Measurements from ENCODE around the gene PDE2A.
"Not testable (repeated sequence)": the region's sequence is repeated elsewhere in the genome, so short reads cannot be mapped to it uniquely, and the experiment has no call there.

The PDE2A gene

GRCh38 chr11:72574548-72575460 is 99.4 kb downstream of the PDE2A start:
- FAIRE-seq (no peak), DNase-seq (ENCODE audit: insufficient read length) (peak; percentile 2)
- TF ChIP-seq POLR2A (IDR thresholded peaks at IDR 0.05; ENCODE audit: low read depth, low read length) (no peak), POLR2AphosphoS5 (IDR thresholded peaks at IDR 0.05; ENCODE audit: low read depth, low read length) (no peak), TAF1 (IDR thresholded peaks at IDR 0.05; ENCODE audit: borderline replicate concordance, low read depth, low read length) (no peak)

- DNase-seq (ENCODE audit: insufficient read length) = peak; percentile 1
- FAIRE-seq = no peak
- TF ChIP-seq POLR2AphosphoS5 (IDR thresholded peaks at IDR 0.05; ENCODE audit: low read depth, low read length) (no peak), POLR2A (IDR thresholded peaks at IDR 0.05; ENCODE audit: low read depth, low read length) (no peak), TAF1 (IDR thresholded peaks at IDR 0.05; ENCODE audit: borderline replicate concordance, low read depth, low read length) (no peak)
Observed at GRCh38 chr11:72573855-72574445, 100.3 kb downstream of the PDE2A start.

GRCh38 chr11:72573072-72573854 is 101.0 kb downstream of the PDE2A start:
- DNase-seq (ENCODE audit: insufficient read length) (no peak), FAIRE-seq (peak; percentile 94)
- no peak for TF ChIP-seq TAF1 (IDR thresholded peaks at IDR 0.05; ENCODE audit: borderline replicate concordance, low read depth, low read length)
- no peak for TF ChIP-seq POLR2A (IDR thresholded peaks at IDR 0.05; ENCODE audit: low read depth, low read length)
- no peak for TF ChIP-seq POLR2AphosphoS5 (IDR thresholded peaks at IDR 0.05; ENCODE audit: low read depth, low read length)

GRCh38 chr11:72572540-72572939 is 101.7 kb downstream of the PDE2A start:
- FAIRE-seq; DNase-seq (ENCODE audit: insufficient read length): not testable (repeated sequence)

- no peak for TF ChIP-seq TAF1 (IDR thresholded peaks at IDR 0.05; ENCODE audit: borderline replicate concordance, low read depth, low read length)
- no peak for FAIRE-seq
- DNase-seq (ENCODE audit: insufficient read length) = no peak
Observed at GRCh38 chr11:72570893-72571661, 103.1 kb downstream of the PDE2A start.

- FAIRE-seq (no peak), DNase-seq (ENCODE audit: insufficient read length) (no peak)
- no peak for TF ChIP-seq POLR2AphosphoS5 (IDR thresholded peaks at IDR 0.05; ENCODE audit: low read depth, low read length)
- no peak for TF ChIP-seq TAF1 (IDR thresholded peaks at IDR 0.05; ENCODE audit: borderline replicate concordance, low read depth, low read length)
- TF ChIP-seq POLR2A (IDR thresholded peaks at IDR 0.05; ENCODE audit: low read depth, low read length) = no peak
Observed at GRCh38 chr11:72569966-72570892, 104.0 kb downstream of the PDE2A start.

GRCh38 chr11:72568861-72569260 is 105.4 kb downstream of the PDE2A start:
- FAIRE-seq = no peak
- TF ChIP-seq POLR2A (IDR thresholded peaks at IDR 0.05; ENCODE audit: low read depth, low read length) (no peak), TAF1 (IDR thresholded peaks at IDR 0.05; ENCODE audit: borderline replicate concordance, low read depth, low read length) (no peak), POLR2AphosphoS5 (IDR thresholded peaks at IDR 0.05; ENCODE audit: low read depth, low read length) (no peak)
- no peak for DNase-seq (ENCODE audit: insufficient read length)

GRCh38 chr11:72562431-72562830 is 111.8 kb downstream of the PDE2A start:
- TF ChIP-seq TAF1 (IDR thresholded peaks at IDR 0.05; ENCODE audit: borderline replicate concordance, low read depth, low read length) (no peak), POLR2A (IDR thresholded peaks at IDR 0.05; ENCODE audit: low read depth, low read length) (no peak), POLR2AphosphoS5 (IDR thresholded peaks at IDR 0.05; ENCODE audit: low read depth, low read length) (no peak)
- FAIRE-seq = no peak
- DNase-seq (ENCODE audit: insufficient read length) = no peak

GRCh38 chr11:72561856-72562255 is 112.4 kb downstream of the PDE2A start:
- no peak for DNase-seq (ENCODE audit: insufficient read length)
- no peak for FAIRE-seq
- TF ChIP-seq POLR2A (IDR thresholded peaks at IDR 0.05; ENCODE audit: low read depth, low read length) (no peak), POLR2AphosphoS5 (IDR thresholded peaks at IDR 0.05; ENCODE audit: low read depth, low read length) (no peak), TAF1 (IDR thresholded peaks at IDR 0.05; ENCODE audit: borderline replicate concordance, low read depth, low read length) (no peak)

GRCh38 chr11:72560864-72561263 is 113.4 kb downstream of the PDE2A start:
- FAIRE-seq; DNase-seq (ENCODE audit: insufficient read length): not testable (repeated sequence)
